Prostate gland (tissue), 2 donors: ENCODE data around the gene CPNE2.

Experiments
- POLR2A ChIP-seq: fragments of 450-650 bp; IDR thresholded peaks from one replicate; pipeline ENCODE4 v1.6.1; 2016; ENCODE audit warnings: antibody characterized with exemption, mild to moderate bottlenecking
- POLR2AphosphoS5 ChIP-seq: sonication (generic); formaldehyde crosslinking; IDR thresholded peaks from one replicate; pipeline ENCODE4 v1.6.1; 2017; ENCODE audit warnings: antibody characterized with exemption
- TF ChIP-seq, protein P1 (sequence below), 4 experiments: fragments of 200-600 bp in 2 of 4; fragments of 450-650 bp in 2 of 4; sonication (generic) in 2 of 4; IDR thresholded peaks; 1 replicate in 3 of 4; 2 replicates in 1 of 4; pipeline ENCODE4 v1.5.1; 2016 to 2019; ENCODE audit warnings: antibody characterized with exemption in 4 of 4, mild to moderate bottlenecking in 2 of 4, moderate library complexity in 2 of 4

DNA sequence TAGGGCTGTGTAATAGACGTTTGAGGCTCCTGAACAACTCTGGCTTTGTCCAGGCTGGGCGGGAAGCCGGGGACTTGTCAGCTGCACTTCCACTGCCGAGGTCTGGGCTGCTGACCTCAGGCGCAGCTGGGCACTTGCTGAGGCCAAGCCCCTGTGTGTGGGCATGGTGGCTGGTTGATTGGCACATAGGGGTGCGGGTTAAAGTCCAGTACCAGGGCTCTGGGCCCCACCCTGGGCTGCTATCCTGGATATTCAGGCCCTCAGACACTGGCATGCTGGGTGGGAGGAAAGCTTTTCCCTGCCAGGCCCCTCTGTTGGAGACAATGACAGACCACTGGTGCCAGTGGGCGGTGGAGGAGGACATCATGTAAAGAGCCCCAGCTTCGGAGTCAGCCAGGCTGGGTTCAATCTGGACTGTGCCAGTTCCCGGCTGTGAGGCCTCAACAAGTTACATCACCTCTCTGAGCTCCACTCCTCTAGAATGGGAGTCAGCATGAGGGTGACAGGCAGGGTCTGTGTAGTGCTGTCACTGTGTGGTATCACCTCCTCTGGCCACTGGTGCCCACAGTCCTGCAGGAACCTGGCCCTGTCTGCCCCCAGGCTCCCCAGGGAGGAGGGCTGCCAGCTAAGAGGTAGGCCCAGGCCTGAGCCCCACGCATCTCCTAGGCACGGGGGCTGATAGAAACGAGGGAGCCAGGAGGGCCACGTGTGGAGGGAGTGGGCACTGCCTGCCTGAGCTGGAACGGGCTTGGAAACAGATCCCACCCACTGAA, 51.0 kb downstream of the CPNE2 start:
- TF ChIP-seq, protein P1, sequence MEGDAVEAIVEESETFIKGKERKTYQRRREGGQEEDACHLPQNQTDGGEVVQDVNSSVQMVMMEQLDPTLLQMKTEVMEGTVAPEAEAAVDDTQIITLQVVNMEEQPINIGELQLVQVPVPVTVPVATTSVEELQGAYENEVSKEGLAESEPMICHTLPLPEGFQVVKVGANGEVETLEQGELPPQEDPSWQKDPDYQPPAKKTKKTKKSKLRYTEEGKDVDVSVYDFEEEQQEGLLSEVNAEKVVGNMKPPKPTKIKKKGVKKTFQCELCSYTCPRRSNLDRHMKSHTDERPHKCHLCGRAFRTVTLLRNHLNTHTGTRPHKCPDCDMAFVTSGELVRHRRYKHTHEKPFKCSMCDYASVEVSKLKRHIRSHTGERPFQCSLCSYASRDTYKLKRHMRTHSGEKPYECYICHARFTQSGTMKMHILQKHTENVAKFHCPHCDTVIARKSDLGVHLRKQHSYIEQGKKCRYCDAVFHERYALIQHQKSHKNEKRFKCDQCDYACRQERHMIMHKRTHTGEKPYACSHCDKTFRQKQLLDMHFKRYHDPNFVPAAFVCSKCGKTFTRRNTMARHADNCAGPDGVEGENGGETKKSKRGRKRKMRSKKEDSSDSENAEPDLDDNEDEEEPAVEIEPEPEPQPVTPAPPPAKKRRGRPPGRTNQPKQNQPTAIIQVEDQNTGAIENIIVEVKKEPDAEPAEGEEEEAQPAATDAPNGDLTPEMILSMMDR (IDR thresholded peaks at IDR 0.05): no peak
- TF ChIP-seq POLR2AphosphoS5 (no peak), POLR2A (no peak)
